GM21526 (cell line): Measurements from ENCODE around the gene ISG15.

Source experiments
- ATAC-seq: cut with Tn5 transposase; IDR thresholded peaks from one replicate; pipeline ENCODE4 v1.9.1; 2021; ENCODE audit warnings: moderate library complexity; ENCODE audit not compliant: unreplicated experiment, low FRiP score

ISG15 gene

DNA sequence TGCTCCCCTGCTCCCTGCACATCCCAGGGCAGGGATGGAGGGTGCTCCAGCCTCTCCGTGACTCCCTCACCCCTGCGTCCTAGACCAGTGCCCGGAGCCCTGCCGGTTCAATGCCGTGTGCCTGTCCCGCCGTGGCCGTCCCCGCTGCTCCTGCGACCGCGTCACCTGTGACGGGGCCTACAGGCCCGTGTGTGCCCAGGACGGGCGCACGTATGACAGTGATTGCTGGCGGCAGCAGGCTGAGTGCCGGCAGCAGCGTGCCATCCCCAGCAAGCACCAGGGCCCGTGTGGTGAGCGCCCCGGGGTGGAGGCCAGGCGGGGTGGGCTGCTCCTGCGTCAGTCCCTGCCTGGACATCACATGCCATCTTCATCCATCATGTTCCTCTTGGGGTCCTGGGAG is 28.6 kb downstream of the ISG15 start:
- no peak for ATAC-seq

DNA sequence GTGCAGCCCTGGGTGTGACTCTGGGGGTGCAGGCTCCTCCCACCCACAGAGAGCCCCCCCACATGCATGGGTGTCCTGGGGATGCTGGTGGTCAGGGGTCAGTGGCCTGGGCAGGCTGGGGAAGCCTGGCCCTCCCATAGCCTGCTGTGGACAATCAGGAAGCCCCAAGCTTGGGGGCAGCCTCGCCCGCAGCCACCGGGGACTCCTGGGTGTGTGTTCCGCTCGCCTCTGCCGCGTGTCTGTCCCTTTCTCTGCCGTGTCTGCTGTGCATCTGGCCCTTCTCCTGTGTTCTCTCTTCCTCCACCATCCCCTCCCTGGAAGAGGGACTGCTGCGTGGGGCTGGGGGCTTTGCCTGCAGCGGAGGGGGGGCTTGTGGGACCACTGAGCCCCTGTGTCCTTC is 29.5 kb downstream of the ISG15 start:
- no peak for ATAC-seq

DNA sequence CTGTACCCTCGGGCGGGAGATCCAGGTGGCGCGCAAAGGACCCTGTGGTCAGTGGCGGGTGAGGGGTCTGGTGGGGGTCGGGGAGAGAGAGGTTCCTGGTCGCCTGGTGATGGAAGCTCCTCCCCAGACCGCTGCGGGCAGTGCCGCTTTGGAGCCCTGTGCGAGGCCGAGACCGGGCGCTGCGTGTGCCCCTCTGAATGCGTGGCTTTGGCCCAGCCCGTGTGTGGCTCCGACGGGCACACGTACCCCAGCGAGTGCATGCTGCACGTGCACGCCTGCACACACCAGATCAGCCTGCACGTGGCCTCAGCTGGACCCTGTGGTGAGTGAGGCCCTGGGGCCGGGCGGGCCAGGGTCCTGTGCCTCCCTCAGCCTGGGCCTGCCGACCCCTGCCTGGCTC is 30.1 kb downstream of the ISG15 start:
- no peak for ATAC-seq

DNA sequence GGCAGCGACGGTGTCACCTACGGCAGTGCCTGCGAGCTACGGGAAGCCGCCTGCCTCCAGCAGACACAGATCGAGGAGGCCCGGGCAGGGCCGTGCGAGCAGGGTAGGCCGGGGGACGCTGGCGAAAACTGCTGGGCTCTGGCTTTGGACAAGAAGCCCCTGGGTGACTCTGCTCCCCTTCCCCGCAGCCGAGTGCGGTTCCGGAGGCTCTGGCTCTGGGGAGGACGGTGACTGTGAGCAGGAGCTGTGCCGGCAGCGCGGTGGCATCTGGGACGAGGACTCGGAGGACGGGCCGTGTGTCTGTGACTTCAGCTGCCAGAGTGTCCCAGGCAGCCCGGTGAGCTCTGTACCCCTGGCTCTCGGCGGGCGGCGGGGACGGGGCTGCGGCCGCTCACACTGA is 30.6 kb downstream of the ISG15 start:
- ATAC-seq = no peak

DNA sequence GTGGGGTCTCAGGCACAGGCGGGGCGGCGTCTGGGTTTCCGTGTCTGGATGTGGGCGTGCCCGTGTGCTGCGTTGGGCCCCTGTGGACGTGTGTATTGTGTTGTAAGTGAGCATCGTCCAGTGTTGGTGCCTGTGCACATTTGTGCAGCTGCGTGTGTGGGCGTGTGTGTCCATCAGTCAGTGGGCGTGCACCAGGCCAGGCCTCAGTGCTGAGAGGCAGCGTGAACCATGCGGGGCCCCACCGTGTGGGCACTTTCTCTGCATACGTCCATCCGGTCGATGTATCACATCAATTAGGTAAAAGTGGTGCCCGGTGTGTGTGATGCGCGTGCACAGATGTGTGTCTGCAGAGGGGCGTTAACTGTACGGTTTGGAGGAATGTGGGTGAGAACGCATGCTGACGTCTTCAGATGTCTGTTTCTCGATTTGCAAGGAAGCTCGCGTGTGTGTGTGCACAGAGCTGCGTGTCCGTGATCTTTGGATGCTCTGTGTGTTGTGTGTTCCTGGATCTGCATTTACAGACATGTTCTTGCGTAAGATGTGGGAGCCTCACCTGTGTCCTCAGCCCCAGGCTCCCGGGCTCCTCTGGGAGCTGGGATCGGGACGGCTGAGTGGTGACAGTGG is 31.3 kb downstream of the ISG15 start:
- no peak for ATAC-seq

DNA sequence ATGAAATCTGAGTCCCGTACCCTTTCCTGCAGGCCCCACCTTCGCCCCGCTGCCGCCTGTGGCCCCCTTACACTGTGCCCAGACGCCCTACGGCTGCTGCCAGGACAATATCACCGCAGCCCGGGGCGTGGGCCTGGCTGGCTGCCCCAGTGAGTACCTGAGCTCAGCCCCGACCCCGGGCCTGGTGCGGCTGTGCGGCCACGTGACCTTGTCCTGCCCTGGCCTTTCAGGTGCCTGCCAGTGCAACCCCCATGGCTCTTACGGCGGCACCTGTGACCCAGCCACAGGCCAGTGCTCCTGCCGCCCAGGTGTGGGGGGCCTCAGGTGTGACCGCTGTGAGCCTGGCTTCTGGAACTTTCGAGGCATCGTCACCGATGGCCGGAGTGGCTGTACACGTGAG is 31.8 kb downstream of the ISG15 start:
- ATAC-seq = no peak

DNA sequence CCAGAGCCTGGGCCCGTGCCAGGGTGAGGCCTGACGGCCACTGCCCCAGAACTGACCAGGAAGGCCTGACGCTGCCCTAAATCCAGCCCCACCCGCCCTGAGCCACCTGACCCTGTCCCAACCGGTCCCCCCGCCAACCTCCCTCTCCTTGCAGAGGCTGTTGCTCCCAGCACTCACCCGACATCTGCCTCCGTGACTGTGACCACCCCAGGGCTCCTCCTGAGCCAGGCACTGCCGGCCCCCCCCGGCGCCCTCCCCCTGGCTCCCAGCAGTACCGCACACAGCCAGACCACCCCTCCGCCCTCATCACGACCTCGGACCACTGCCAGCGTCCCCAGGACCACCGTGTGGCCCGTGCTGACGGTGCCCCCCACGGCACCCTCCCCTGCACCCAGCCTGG is 32.9 kb downstream of the ISG15 start:
- ATAC-seq = no peak

DNA sequence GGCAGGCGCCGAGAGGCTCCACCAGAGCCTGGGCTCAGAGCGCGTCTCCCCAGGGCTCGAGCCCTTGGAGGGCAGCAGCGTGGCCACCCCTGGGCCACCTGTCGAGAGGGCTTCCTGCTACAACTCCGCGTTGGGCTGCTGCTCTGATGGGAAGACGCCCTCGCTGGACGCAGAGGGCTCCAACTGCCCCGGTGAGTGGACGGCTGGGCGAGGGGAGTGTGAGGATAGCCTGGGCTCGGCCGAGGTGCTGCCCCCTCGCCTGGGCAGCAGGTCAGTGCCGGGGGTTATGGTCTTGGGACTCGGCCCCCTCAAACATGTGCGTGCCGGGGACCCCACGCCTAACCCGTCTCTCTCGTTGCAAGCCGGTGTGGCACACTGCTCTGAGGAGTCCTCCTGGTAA is 33.5 kb downstream of the ISG15 start:
- no peak for ATAC-seq

DNA sequence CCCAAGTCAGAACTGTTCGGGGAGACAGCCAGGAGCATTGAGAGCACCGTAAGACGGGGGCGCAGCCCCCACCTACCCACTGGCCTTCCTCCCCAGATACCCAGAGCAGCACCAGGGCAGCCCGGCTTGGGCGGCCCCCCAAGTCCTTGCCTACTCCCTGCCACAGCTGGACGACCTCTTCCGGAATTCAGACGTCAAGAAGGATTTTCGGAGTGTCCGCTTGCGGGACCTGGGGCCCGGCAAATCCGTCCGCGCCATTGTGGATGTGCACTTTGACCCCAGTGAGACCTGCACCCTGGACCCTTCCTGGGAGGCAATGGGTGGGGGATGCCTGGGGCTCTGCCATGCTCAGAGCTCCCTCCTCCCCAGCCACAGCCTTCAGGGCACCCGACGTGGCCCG is 34.1 kb downstream of the ISG15 start:
- ATAC-seq = no peak

DNA sequence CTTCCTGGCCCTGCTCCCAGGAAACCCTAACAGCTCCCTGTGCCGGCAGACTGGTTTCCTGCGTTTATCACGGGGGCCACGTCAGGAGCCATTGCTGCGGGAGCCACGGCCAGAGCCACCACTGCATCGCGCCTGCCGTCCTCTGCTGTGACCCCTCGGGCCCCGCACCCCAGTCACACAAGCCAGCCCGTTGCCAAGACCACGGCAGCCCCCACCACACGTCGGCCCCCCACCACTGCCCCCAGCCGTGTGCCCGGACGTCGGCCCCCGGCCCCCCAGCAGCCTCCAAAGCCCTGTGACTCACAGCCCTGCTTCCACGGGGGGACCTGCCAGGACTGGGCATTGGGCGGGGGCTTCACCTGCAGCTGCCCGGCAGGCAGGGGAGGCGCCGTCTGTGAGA is 34.7 kb downstream of the ISG15 start:
- ATAC-seq = no peak

DNA sequence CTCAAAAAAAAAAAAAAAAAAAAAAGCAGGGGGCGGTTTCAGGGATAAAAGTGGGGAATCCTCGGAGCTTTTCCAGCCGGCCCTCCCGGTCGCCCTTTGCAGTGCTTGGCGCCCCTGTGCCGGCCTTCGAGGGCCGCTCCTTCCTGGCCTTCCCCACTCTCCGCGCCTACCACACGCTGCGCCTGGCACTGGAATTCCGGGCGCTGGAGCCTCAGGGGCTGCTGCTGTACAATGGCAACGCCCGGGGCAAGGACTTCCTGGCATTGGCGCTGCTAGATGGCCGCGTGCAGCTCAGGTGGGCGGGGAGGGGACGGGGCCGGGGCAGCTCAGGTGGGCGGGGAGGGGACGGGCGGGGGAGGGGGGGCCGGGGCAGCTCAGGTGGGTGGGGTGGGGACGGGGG is 35.5 kb downstream of the ISG15 start:
- no peak for ATAC-seq

DNA sequence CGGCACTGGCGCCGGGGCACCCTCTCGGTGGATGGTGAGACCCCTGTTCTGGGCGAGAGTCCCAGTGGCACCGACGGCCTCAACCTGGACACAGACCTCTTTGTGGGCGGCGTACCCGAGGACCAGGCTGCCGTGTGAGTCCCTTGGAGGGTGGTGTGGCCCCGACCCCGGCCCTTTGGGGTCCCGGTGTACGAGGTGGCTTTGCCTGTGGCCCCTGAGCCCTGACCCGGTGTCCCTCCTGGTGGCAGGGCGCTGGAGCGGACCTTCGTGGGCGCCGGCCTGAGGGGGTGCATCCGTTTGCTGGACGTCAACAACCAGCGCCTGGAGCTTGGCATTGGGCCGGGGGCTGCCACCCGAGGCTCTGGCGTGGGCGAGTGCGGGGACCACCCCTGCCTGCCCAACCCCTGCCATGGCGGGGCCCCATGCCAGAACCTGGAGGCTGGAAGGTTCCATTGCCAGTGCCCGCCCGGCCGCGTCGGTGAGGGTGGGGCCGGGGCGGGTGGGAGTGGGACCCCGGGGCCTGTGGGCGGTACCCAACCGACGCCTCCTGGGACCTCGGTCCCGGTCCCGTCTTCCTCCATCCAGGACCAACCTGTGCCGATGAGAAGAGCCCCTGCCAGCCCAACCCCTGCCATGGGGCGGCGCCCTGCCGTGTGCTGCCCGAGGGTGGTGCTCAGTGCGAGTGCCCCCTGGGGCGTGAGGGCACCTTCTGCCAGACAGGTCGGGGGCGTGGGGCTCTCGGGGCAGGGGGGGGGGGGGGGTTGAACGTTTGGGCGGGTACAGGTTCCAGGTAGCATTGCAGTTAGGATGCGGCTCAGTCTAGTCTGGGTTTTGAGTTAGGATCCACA is 36.2 kb downstream of the ISG15 start:
- no peak for ATAC-seq

DNA sequence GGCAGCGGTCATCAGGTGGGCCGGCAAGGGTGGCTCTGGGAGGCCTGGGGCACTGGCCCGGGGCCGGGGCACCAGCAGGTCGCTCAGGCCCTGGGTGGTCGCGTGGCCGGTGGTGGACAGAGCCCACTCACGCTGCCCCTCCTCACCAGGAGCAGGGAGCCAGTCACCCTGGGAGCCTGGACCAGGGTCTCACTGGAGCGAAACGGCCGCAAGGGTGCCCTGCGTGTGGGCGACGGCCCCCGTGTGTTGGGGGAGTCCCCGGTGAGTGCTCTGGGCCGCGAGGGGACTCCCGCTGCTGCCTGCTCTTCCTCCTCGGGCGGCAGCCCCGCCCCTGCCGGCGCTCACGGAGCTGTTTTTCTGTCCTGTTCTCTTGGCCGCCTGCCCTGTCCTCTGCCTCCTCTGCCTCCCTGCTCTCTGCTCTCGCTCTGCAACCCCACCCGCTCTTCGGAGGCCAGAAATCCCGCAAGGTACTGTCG is 37.3 kb downstream of the ISG15 start:
- no peak for ATAC-seq

DNA sequence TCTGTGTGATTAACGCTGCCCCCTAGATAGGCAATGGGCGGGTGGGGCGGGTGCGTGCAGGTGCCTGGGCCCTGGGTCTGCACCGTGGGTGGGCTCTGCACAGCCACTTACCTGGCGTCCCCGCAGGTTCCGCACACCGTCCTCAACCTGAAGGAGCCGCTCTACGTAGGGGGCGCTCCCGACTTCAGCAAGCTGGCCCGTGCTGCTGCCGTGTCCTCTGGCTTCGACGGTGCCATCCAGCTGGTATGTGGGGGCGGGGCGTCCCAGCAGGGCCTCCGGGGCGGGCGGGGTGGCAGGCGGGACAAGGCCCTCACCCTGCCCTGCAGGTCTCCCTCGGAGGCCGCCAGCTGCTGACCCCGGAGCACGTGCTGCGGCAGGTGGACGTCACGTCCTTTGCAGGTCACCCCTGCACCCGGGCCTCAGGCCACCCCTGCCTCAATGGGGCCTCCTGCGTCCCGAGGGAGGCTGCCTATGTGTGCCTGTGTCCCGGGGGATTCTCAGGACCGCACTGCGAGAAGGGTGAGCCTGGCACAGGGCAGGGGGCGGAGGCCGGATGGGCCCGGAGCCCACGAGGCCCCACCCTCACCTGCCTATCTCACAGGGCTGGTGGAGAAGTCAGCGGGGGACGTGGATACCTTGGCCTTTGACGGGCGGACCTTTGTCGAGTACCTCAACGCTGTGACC is 38.0 kb downstream of the ISG15 start:
- no peak for ATAC-seq

DNA sequence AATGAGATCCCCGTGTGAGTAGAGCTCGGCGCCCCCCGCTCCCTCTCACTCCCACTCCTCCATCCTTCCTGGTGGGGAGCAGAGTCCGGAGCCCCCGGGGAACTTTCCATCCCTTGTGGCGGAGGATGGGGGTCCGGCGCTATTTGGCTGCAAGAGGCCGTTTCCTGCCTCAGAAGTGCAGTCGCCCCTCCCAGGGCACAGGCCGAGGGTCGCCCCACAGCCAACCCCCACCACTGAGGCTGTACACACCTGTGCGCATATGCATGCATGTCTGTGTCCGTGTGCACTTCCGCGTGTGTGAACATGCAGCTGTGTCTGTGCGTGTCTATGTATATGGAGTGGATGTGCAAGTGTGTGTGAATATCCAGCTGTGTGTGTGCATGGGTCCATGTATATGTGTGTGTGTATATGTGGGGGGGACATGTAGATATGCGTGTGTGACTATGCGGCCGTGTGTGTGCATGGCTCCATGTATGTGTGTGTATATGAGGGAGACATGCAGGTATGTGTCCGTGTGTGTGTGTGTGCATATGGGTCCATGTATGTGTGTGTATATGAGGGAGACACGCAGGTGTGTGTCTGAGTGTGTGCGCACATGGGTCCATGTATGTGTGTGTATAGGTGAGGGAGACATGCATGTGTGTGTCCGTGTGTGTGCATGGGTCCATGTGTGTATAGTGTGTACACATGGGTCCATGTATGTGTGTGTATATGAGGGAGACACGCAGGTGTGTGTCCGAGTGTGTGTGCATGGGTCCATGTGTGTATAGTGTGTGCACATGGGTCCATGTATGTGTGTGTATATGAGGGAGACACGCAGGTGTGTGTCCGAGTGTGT is 38.9 kb downstream of the ISG15 start:
- ATAC-seq = no peak

DNA sequence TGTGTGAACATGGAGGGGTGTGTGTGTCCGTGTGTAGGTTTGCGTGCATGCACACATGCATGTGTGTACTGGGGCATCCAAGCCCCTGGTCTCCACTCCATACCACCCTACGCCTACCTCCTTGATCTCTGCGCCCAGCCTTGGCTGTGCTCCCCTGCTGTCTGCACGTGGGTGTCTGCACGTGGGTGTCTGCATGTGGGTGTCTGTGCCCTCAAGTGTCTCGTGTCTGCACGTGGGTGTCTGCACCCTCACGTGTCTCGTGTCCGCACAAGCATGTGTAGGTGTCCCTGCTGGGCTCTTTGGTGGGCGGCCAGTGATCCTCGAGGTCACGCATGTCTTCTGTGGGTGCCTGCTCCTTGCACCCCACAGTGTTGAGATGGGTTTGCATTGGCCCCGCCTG is 39.7 kb downstream of the ISG15 start:
- no peak for ATAC-seq

DNA sequence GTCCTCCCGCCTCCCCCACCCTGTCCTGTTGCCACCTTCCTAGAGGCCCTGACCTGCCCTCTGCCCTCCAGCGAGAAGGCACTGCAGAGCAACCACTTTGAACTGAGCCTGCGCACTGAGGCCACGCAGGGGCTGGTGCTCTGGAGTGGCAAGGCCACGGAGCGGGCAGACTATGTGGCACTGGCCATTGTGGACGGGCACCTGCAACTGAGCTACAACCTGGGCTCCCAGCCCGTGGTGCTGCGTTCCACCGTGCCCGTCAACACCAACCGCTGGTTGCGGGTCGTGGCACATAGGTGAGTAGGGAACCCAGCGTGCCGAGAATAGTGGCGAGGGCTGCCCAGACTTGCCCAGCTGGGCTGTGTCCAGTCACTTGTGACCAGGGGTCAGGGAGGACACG is 40.4 kb downstream of the ISG15 start:
- ATAC-seq = no peak

DNA sequence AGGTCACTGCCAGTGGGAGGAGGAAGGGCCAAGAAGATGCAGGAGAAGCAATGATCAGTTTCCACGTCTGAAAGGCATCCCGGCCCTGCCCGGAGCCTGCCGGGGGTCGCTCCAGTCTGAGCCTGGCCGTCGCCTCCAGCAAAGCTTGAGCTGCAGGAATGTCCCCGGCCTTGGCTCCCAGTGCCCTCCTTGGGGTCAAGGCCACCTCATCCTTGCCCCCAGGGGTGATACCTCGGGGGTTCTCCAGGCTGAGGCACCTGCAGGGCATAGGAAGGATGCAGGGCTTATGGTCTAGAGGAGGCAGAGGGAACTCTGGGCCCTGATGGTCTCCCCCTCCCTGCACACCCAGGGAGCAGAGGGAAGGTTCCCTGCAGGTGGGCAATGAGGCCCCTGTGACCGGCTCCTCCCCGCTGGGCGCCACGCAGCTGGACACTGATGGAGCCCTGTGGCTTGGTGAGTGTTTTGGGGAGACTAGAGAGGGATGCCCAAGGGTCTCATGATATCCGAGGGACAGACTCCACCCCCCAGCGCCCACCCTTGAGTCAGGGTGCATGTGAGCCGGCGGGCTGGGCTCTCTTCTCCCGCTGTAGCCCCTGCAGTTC is 40.9 kb downstream of the ISG15 start:
- no peak for ATAC-seq

DNA sequence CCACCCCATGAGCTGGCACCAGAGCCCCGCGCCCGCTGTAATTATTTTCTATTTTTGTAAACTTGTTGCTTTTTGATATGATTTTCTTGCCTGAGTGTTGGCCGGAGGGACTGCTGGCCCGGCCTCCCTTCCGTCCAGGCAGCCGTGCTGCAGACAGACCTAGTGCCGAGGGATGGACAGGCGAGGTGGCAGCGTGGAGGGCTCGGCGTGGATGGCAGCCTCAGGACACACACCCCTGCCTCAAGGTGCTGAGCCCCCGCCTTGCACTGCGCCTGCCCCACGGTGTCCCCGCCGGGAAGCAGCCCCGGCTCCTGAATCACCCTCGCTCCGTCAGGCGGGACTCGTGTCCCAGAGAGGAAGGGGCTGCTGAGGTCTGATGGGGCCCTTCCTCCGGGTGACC is 41.7 kb downstream of the ISG15 start:
- no peak for ATAC-seq
